Cardiac fibroblast (primary cell): ENCODE results near the gene ST6GALNAC3.

Experiments
- DNase-seq, 2 donors: peaks; one replicate each; pipeline versions ENCODE4 v3.0.0 to v3.0.0-alpha.2; 2010; ENCODE audit warnings: low read depth in 2 of 2
- H3K4me3 ChIP-seq, 2 donors: replicated peaks in 1 of 2; 1 replicate in 1 of 2; 2 replicates in 1 of 2; pipeline ENCODE4 v1.5.1; 2011; ENCODE audit warnings: low read depth in 2 of 2, low read length in 2 of 2, mild to moderate bottlenecking in 2 of 2, moderate library complexity in 1 of 2
- TF ChIP-seq, protein P1 (sequence below): IDR thresholded peaks from one replicate; pipeline ENCODE4 v1.5.1; 2011; ENCODE audit warnings: low read depth, mild to moderate bottlenecking, low read length, inconsistent platforms

Gene ST6GALNAC3

GRCh38 chr1:76474922-76475321 lies 400.4 kb downstream of the ST6GALNAC3 start:
- no peak for DNase-seq
- no peak overlapping the region for H3K4me3 ChIP-seq
- TF ChIP-seq, protein P1, sequence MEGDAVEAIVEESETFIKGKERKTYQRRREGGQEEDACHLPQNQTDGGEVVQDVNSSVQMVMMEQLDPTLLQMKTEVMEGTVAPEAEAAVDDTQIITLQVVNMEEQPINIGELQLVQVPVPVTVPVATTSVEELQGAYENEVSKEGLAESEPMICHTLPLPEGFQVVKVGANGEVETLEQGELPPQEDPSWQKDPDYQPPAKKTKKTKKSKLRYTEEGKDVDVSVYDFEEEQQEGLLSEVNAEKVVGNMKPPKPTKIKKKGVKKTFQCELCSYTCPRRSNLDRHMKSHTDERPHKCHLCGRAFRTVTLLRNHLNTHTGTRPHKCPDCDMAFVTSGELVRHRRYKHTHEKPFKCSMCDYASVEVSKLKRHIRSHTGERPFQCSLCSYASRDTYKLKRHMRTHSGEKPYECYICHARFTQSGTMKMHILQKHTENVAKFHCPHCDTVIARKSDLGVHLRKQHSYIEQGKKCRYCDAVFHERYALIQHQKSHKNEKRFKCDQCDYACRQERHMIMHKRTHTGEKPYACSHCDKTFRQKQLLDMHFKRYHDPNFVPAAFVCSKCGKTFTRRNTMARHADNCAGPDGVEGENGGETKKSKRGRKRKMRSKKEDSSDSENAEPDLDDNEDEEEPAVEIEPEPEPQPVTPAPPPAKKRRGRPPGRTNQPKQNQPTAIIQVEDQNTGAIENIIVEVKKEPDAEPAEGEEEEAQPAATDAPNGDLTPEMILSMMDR: no peak

- TF ChIP-seq, protein P1: no peak
- H3K4me3 ChIP-seq: no peak overlapping the region
- DNase-seq: no peak
Measured at GRCh38 chr1:76477156-76477555, 402.6 kb downstream of the ST6GALNAC3 start.

DNA sequence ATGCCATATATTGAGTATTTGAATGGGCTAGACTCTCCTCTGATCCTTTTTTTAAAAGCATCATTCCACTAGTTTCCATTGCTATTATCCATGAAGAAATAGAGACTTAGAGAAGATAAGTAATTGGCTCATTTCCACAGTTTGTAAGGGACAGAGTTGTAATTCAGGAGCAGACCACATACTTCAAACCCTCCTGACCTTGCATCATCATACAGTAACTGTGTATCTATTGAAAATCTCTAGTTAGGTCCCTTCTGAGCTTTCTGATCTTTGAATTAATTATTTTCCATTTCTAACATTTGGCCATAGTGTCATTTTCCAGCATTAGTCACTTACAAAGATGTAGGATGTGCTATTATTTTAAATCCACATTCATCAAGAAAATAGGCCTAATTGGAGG lies 406.3 kb downstream of the ST6GALNAC3 start:
- TF ChIP-seq, protein P1: no peak
- no peak overlapping the region for H3K4me3 ChIP-seq
- DNase-seq: no peak

GRCh38 chr1:76481672-76482071 lies 407.1 kb downstream of the ST6GALNAC3 start:
- DNase-seq: no peak
- TF ChIP-seq, protein P1: no peak
- no peak overlapping the region for H3K4me3 ChIP-seq

DNA sequence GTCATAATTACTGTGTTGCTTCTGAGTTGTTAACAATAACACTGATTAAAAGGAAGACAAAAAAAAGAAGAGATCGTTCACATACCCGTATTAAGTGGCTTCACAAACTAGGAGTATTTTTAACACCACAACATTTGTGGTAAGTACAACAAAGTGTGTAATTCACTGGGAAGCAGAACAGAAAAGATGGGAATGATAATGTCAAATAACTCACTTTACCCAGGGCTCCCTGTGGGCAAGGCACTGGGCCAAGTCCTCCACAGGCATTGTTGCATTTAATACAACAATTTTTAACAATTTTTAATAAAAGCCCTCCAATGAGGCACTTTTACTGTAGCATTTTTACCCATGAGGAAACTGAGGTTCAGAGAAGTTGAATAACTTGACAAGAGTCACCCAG lies 407.7 kb downstream of the ST6GALNAC3 start:
- TF ChIP-seq, protein P1: no peak
- H3K4me3 ChIP-seq: no peak overlapping the region
- no peak for DNase-seq

DNA sequence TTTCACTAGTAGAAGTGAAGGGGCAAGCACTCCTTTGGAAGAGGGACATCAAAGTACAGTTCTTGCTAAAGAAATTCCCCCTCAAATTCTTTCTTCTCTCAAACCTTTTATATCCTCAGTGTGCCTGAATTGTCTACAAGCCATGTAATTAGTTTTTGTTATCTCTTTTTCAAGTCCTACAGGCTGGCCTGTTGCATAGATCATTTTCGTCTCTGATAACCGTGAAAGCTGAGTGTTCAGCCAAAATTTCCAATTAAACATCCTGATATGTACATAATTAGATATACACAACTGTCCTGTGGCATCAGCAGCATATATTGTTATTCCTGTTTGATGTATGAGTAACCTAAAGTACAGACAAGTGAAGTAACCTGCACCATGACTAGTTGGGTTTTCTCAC lies 417.2 kb downstream of the ST6GALNAC3 start:
- no peak overlapping the region for H3K4me3 ChIP-seq
- TF ChIP-seq, protein P1: no peak
- DNase-seq: no peak

GRCh38 chr1:76492752-76493430 lies 418.3 kb downstream of the ST6GALNAC3 start:
- no peak overlapping the region for H3K4me3 ChIP-seq
- no peak for DNase-seq
- TF ChIP-seq, protein P1: no peak
